NCI-H524 treated with DMSO at 0.1 percent for 48 hours (cell line): ENCODE measurements around the gene EPX.
"Not testable (repeated sequence)": the region's sequence is repeated elsewhere in the genome, so short reads cannot be mapped to it uniquely, and the experiment has no call there.

Experiments
- DNase-seq: peaks from one replicate; lab custom pipeline; 2025; lab: John Stamatoyannopoulos, UW

EPX gene

GRCh38 chr17:58192612-58193011 is at the start of gene EPX:
Gene EPX, plus strand, starts transcription at chr17:58192726. Its CDS starts 121 bp downstream, at chr17:58192847.
- DNase-seq, result no peak

- DNase-seq, result not testable (repeated sequence)
These were observed 49.2 kb upstream of the EPX start for GRCh38 chr17:58143335-58143734.

- no peak for DNase-seq
These were observed 47.7 kb upstream of the EPX start for GRCh38 chr17:58144801-58145200.

- no peak for DNase-seq
These were observed 44.5 kb upstream of the EPX start, which contains the start of gene OR4D1 for GRCh38 chr17:58147930-58148434. Gene OR4D1, plus strand, starts transcription at chr17:58148384. Its CDS starts 6,770 bp downstream, at chr17:58155154.

- no peak for DNase-seq
These were observed 43.9 kb upstream of the EPX start for GRCh38 chr17:58148609-58149008.

- DNase-seq, result no peak
These were observed 42.1 kb upstream of the EPX start for GRCh38 chr17:58150394-58150793.

GRCh38 chr17:58153046-58153445 is 39.5 kb upstream of the EPX start:
- no peak for DNase-seq

- no peak for DNase-seq
These were observed 38.9 kb upstream of the EPX start for GRCh38 chr17:58153671-58154070.

GRCh38 chr17:58156839-58157803 is 35.4 kb upstream of the EPX start:
- DNase-seq, result peak; percentile 57

GRCh38 chr17:58158181-58158580 is 34.3 kb upstream of the EPX start:
- no peak for DNase-seq

- DNase-seq, result no peak
These were observed 31.0 kb upstream of the EPX start for GRCh38 chr17:58161566-58161965.

- DNase-seq, result no peak
These were observed 26.5 kb upstream of the EPX start for GRCh38 chr17:58165981-58166380.

GRCh38 chr17:58166682-58167081 is 25.8 kb upstream of the EPX start, which contains the start of gene OR4D2:
Gene OR4D2, plus strand, starts transcription at chr17:58166982. Its CDS starts 2,674 bp downstream, at chr17:58169656.
- no peak for DNase-seq

GRCh38 chr17:58170622-58171021 is 21.9 kb upstream of the EPX start:
- DNase-seq, result no peak

GRCh38 chr17:58172369-58173071 is 20.0 kb upstream of the EPX start:
- peak; percentile 18 for DNase-seq

GRCh38 chr17:58174871-58175270 is 17.7 kb upstream of the EPX start:
- no peak for DNase-seq

GRCh38 chr17:58176200-58176599 is 16.3 kb upstream of the EPX start:
- DNase-seq, result no peak

GRCh38 chr17:58181796-58182195 is 10.7 kb upstream of the EPX start:
- DNase-seq, result no peak

- no peak for DNase-seq
These were observed 9.0 kb upstream of the EPX start for GRCh38 chr17:58183514-58183913.

- no peak for DNase-seq
These were observed 8.1 kb upstream of the EPX start for GRCh38 chr17:58184308-58184985.

- no peak for DNase-seq
These were observed 7.4 kb upstream of the EPX start for GRCh38 chr17:58184986-58185761.
